Left renal pelvis (tissue), 4 donors: Measurements from ENCODE around the gene EMC8. TPM values are rescaled to one million over a fixed set of nuclear protein-coding genes. Genes with fewer than 3 reads are reported as not detected.
A peak's percentile ranks its signal among the peaks of the same experiment; 100 is the strongest.
"Not testable (repeated sequence)": the region's sequence is repeated elsewhere in the genome, so short reads cannot be mapped to it uniquely, and the experiment has no call there.

Experiments used
- DNase-seq, 4 donors: peaks; one replicate each; pipeline ENCODE4 v3.0.0-alpha.2; 2013; ENCODE audit warnings: low read depth in 4 of 4, low spot score in 3 of 4
- polyA plus RNA-seq, 4 donors: library from polyadenylated mRNA; unstranded; fragments of 120-200 nt; gene quantifications; one replicate each; pipeline ENCODE4 v1.2.1, GENCODE V29; 2013; ENCODE audit not compliant: insufficient read length in 4 of 4

Gene EMC8
- polyA plus RNA-seq, 4 donors = 22.8 to 37.0 (median 28.7) TPM

DNA sequence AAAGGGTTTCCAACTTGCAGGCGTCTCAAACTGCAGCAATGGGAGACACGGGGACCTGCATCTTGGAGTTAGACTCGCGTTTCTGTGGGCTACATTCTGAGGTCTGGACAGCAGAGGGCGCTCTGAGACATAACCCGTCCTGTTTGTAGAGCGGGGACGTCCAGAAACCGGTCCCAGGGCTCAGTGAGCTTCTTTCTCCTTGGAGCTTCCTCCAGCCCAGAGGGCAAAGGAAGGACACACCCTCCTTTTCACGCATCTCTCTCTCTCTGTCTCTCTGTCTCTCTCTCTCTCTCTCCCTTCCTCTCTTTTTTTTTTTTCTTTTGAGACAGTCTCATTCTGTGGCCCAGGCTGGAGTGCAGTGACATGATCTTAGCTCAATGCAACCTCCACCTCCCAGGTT, 19.9 kb upstream of the EMC8 start:
- peak in 2 of 4 donors; percentile 56 to 59 for DNase-seq

DNA sequence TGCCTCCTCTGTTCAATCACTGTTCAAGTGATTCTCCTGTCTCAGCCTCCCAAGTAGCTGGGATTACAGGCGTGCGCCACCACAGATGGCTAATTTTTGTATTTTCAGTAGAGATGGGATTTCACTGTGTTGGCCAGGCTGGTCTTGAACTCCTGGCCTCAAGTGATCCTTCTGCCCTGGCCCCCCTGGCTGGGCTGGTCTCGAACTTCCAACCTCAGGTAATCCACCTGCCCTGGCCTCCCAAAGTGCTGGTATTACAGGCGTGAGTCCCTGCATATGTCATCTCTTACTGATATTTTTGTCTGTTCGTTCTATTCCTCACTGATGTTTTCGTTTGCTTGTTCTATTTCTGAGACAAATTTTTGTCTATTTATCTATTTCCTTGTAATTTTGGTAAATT, 17.9 kb upstream of the EMC8 start:
- not testable (repeated sequence) for DNase-seq

DNA sequence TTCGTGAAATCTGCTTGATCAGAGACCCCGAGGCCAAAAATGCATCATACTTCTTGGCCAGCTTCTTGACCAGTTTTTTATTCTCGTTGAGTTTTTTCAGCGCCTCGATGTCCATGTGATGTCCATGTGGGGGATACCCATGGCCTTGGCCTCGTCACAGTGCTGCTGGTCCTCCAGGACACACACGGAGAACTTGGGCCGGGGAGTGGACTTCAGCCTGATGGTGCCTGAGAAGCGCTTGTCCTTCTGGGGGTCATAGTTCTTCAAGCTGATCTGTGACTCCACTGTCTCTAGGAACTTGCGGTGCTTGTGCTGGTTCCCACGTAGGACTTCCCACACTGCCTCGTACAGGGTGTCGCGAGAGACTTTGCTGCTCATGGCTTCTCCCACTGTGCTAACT, 16.8 kb upstream of the EMC8 start:
- no peak for DNase-seq

DNA sequence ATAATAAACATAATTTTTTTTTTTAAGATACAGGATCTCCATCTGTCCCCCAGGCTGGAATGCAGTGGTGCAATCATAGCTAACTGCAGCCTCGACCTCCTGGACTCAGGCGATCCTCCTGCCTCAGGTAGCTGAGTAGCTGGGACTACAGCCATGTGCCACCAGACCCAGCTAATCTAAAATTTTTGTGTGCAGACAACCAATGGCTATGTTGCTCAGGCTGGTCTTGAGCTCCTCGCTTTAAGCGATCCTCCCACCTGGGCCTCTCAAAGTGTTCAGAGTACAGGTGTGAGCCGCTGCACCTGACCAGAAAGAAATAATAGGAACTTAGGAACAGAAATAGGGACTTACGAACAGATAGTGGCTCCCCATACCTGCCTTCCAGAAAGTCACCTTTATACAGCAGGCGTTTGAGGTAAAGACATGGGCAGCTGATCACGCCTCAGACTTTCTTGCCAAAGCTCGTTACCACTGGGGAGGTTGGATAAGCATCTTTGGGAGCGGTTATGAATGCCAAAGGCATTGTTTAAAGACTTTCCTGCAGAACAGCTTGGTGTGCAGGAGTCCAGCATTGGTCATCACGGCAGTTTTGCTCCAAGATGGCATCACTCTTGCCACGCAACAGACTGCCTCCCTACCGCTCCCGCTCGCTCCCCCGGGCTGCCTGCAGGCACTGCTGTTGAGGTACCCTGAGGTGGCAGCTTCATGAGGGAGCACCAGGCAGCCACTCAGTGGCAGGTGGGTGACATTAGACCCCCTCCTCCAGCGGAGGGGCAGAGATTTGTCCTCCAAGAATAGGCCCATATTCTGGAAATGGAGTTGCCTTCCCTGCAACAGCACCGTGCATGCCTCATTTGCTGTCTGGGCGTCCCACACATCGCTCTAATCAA, 13.7 kb upstream of the EMC8 start:
- no peak for DNase-seq

DNA sequence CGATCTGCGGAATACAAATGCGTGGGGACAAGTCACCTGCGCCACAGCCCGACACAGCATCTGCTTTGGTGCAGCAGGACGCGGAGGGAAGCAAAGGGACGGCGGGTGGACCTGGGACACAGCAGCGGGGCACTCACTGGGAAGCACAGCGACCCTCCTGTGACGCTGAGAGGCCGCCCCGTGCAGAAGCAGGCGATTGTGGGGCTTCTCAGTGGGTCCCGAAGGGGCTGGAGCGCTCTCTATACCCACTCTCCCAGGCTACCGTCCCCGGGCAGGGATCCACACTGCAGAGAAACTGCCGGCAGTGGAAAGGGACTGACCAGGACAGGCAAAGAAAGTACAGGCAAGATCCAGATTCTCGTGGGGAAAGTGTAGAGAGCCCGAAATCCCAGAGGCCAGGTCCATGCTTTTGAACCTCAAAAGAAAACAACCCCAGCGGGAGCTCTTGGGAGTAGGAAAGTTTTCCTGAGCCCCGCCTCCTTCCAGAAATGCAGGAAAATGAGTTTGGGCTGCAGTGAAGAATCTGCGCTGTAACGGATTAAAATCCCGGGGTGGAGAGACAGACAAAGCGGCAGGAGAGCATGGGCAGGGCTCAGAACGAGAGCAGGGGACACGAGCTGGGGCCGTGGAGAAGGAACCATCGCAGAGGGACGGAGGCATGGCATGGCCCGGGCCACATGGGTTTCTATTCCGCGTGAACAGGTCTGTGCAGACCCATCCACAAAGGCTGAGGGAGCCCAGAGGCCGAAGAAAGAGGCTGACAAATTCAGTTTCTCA, 12.9 kb upstream of the EMC8 start:
- DNase-seq = no peak

DNA sequence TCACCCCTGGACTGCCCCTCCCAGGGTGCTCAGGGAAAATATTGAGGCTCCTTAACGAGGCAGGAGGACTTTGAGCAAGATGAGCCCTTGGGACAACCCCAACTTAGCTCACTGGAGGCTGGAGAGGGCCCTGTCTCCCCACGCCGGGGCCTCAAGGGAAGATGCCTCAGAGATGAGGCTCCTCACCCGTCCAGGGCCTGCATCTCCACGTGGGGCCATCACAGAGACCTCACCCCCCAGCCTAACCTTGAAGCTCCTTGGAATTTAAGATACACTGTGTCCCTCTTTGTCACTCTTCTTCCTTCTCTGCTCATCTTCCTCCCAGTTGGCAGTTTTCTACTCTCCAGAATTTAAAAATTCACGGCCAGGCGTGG, 11.4 kb upstream of the EMC8 start:
- DNase-seq = no peak

DNA sequence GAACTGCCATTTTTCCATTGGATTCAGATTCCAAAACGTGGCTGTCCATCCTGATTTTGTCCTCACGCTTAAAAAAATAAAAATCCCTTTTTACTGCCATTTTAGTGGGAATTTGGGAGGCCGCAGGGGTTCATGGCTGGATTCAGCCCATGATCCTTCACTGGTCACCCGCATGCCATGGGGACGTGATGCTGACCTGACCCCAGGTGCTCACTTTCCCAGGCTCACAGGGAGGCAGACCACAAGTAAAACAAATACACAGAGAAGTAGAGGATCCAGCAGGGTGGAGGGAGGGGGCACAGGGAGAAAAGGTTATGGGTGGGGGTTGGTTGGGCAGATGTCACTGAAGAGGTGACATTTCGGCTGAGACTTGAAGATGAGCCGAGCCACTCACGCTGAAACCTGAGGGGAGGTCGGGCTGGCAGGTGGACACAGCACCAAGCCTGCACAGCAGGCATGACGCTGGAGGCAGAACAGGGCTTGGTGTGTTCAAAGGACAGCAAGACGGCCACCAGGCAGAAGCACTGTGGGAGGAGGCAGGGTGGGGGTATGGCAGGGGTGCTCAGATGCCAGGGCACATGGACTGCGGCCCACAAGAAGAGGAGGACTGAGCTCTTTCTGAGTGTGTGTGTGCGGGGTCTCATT, 10.9 kb upstream of the EMC8 start:
- DNase-seq = no peak

DNA sequence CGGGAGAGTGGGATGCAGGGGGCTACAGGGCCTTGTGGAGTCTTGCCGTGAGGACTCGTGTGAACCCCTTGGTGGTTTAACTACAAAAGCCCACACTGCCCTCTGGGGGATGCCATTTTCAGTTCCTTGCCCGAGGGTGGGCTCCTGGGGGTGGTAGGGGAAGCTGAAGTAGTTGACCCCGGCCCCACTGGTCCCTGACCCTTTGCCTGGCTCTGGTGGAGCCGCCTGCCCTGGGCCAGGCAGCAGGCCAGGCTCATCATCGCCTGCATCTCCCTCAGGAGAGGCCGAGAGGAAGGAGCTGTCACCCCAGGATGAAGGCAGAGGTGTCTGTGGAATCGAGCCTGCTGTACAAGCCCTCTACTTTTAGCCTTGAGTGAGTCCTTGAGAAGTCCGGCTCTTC, 10.3 kb upstream of the EMC8 start:
- no peak for DNase-seq

DNA sequence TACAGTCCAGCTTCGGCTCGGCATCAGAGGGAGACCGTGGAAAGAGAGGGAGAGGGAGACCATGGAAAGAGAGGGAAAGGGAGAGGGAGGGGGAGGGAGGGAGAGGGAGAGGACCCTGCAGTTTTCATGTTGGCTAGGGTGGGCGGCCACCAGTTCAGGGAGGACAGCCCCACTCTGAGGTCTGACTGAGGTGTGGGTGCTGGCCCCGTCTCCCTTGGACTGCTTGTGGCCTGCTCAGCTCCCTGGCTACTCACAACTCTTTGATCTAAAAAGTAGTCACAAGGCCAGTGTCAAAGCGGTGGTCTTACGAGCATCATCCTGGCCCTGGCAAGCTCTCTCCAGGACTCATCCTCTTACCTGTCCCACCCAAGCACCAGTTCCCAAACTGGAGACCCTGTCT, 9.6 kb upstream of the EMC8 start:
- DNase-seq = no peak

DNA sequence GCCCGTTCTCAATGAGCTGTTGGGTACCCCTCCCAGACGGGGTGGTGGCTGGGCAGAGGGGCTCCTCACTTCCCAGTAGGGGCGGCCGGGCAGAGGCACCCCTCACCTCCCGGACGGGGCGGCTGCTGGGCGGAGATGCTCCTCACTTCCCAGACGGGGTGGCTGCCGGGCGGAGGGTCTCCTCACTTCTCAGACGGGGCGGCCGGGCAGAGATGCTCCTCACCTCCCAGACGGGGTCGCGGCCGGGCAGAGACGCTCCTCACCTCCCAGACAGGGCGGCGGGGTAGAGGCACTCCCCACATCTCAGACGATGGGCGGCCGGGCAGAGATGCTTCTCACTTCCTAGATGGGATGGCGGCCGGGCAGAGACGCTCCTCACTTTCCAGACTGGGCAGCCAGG, 8.8 kb upstream of the EMC8 start:
- not testable (repeated sequence) for DNase-seq

DNA sequence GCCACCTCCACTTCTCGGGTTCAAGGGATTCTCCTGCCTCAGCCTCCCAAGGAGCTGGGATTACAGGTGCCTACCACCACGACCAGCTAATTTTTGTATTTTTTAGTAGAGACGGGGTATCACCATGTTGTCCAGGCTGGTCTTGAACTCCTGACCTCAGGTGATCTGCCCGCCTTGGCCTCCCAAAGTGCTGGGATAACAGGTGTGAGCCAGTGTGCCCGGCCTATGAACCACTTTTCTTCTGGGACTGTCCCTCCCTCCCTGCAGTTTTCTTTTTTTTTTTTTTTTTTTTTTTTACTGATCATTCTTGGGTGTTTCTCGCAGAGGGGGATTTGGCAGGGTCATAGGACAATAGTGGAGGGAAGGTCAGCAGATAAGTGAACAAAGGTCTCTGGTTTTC, 8.0 kb upstream of the EMC8 start:
- not testable (repeated sequence) for DNase-seq

DNA sequence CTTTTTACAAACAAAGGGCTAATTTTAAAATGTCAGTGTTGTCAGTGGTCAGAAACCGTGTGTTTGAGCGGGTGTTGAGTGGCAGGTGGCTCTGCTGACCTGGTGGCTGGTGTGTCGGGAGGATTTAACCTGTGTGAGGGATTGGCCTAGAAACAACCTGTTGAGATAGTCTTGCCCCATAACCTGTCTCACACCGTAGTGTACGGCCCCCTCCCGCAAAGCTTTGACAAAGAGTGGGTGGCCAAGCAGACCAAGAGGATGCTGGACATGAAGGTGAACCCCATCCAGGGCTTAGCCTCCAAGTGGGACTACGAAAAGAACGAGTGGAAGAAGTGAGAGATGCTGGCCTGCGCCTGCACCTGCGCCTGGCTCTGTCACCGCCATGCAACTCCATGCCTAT, 7.2 kb upstream of the EMC8 start:
- DNase-seq = no peak

DNA sequence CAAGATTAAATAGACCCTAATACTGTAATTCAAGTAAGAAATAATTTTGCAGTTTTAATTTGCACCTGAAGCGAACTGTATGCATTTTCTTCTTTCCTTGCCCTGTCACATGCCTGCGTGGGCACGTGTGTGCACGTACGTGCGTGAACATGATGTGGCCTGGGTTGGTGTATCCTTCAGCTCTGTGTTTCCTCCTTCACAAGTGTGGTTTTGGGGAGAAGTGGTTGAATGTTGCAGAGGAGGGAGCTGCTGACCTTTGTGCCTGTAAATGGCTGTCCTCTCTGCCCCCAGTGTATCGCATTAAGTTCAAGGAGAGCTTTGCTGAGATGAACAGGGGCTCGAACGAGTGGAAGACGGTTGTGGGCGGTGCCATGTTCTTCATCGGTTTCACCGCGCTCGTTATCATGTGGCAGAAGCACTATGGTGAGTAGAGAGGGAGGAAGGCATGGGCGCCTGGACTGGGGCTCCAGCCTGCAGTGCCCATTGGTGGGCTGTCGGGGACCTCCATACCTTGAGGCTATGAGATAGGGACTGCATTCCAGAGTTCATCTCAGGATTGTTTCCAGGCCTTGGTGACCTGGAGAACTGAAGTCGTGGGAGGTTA, 6.2 kb upstream of the EMC8 start:
- DNase-seq = no peak

DNA sequence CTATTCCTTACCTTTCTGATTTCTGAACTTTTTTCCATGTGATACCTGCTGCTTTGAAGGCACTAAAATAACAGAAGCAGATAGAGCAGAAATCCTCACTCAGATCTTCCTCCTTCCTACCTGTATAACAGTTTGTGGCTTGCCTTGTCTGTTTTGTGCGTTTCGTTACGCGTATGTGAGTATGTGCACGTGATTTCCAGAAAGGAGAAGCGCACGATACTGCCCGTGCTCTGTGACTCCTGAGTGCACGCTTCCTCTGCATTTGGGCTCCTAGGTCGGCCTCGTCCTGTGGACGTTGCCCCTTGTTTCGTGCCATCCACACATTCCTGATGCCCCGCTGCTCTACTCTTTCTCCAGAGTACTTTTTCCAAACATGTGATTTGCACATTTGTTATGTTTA, 4.2 kb upstream of the EMC8 start:
- DNase-seq = no peak

DNA sequence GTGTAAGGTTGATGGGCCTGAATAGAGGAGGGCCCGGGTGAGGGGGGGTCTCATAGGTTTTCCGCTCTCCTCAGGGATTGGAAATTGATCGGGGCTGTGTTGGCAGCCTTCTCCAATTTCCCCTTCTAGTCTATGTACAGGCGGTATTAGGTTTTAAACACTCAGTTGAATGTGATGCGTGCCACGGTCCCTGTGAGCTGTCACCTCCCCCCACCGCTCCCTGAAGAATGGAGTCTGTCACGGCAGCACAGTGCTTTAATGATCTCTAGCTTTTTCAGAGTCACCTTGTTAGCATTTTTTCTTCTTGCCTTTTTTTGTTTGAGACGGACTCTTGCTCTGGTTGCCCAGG, 951 bp upstream of the EMC8 start:
- DNase-seq = no peak

DNA sequence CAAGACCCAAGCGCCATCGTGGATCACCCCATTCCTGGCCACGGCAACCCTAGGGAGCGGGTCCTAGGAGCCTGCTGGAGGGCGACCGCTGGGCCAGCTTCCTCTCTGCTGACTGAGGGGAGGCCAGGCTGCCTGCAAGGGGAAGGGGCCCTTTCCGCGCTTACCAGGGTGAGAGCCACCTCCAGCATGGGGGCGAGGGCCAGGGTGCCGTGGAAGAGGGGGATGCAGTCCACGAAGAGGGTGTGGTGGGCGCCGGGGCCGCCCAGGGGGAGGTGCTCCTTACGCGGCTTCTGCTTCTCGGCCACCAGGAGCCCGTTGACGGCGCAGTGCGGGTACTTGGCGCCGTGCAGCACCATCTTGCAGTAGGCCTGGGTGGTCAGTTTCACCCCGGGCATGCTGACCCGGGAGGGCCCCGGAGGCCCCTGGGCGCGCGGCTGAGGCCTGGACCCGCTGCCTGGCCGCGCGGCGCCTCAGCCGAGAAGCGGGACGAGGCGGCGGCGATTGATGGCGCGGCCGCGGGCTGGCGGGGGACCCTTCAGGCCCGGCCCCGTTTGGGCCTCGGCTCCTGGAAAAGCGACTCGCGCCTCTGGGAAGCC, 345 bp downstream of the EMC8 start:
- no peak for DNase-seq

DNA sequence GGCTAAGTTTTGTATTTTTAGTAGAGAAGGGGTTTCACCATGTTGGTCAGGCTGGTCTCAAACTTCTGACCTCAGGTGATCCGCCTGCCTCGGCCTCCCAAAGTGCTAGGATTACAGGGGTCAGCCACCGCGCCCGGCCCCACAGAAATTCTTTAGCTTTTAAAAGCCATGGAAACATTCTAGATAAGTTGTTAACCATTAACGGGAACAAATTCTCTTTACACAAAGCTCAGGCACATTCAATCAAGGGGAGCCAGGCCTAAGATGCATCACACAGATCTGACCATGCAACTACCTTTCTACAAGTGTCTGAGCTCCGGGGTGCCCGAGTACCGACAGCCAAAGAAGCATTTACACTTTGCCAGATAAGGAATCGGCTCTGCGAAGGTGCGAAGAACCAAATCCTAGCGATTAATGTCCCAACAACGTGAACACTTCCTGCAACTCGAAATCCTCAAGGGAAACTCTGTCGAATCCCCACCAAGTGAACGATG, 1.0 kb downstream of the EMC8 start:
- DNase-seq = no peak

DNA sequence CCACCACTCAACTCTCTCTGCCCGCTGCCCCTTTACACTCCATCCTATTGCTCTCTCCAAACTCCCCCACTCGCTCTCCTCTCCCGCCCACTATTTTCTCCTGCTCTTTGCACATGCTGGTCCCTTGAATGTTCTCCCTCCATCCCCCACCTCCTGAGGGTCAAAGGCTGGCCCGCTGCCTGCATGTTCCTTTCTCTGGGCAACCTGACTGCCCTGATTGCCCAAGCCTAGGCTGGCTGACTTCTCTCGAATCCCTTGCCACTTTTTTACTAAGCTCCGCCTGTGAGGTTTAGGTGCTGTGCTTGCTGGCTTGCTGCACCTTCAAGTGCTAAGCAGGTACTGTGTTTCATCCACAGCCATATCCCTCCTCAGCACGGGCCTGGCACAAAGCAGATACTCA, 2.7 kb downstream of the EMC8 start:
- no peak for DNase-seq

DNA sequence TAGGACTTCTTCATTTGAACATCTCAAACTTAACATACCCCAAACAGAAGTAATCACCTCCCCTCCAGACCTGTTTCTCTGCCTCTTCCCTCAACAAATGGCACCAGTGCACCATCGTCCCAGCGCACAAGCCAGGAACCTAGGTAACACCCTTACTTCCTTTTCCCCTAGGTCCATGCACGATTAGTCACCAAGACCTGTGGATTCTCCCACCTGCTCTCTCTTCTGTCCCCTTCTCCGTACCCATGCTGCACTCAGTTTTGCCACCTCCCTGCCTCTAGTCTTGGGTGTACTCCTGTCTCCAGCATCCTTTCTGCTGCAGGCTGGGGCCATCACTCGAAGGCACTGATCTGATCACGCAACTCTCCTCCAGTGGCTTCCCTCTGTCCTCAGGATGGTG, 3.2 kb downstream of the EMC8 start:
- no peak for DNase-seq

DNA sequence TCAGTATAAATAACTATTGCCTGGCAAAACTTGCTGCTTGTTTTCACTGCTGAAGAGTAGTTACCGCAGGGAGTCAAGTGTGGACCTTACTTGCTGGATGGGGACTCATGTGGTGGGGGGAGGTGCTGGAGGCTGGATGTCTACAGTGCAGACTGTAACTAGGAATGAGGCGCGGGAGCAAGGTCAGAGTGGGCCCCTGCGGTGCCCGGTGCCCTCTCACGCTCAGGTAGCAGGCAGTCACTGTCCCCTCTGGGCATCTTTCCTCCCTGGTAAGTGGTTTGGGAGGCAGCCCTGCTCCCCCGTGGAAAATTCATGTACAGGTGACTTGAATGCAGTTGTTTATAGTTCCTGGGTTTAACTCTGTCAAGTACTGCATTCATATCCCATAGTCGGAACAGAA, 4.6 kb downstream of the EMC8 start:
- DNase-seq = no peak
